ENCODE data around the gene CACHD1.

GRCh38 chr1:64473367-64473766 is 3.4 kb downstream of the CACHD1 start:
- TF ChIP-seq CTCF (conservative IDR thresholded peaks at IDR 0.05; ENCODE audit: low read depth, low read length) (no peak), POLR2A (IDR thresholded peaks at IDR 0.05; ENCODE audit: low read depth, low read length) (no peak), CHD1 (IDR thresholded peaks at IDR 0.05; ENCODE audit: low read depth, low read length) (no peak), NFE2L2 (IDR thresholded peaks at IDR 0.05; ENCODE audit: low read depth, low read length) (no peak), FOS (IDR thresholded peaks at IDR 0.05; ENCODE audit: low read depth, low read length) (no peak)
